ENCODE data around the gene PLXNB1.

The PLXNB1 gene

GRCh38 chr3:48417529-48418108, 12.3 kb downstream of the PLXNB1 start:
- no peak for DNase-seq (ENCODE audit: low spot score)

GRCh38 chr3:48416546-48416945, 13.3 kb downstream of the PLXNB1 start:
- no peak for DNase-seq (ENCODE audit: low spot score)

GRCh38 chr3:48416091-48416505, 13.8 kb downstream of the PLXNB1 start:
- DNase-seq (ENCODE audit: low spot score), result no peak

GRCh38 chr3:48415251-48415953, 14.5 kb downstream of the PLXNB1 start:
- DNase-seq (ENCODE audit: low spot score), result no peak

- no peak for DNase-seq (ENCODE audit: low spot score)
These were observed 15.3 kb downstream of the PLXNB1 start for GRCh38 chr3:48414376-48415250.

GRCh38 chr3:48413611-48414010, 16.3 kb downstream of the PLXNB1 start:
- no peak for DNase-seq (ENCODE audit: low spot score)

GRCh38 chr3:48413086-48413485, 16.8 kb downstream of the PLXNB1 start:
- DNase-seq (ENCODE audit: low spot score), result no peak

- DNase-seq (ENCODE audit: low spot score), result no peak
These were observed 17.4 kb downstream of the PLXNB1 start for GRCh38 chr3:48412375-48413001.

- no peak for DNase-seq (ENCODE audit: low spot score)
These were observed 18.1 kb downstream of the PLXNB1 start for GRCh38 chr3:48411606-48412374.

- DNase-seq (ENCODE audit: low spot score), result no peak
These were observed 18.8 kb downstream of the PLXNB1 start for GRCh38 chr3:48411041-48411588.

- no peak for DNase-seq (ENCODE audit: low spot score)
These were observed 19.5 kb downstream of the PLXNB1 start for GRCh38 chr3:48410205-48411040.

GRCh38 chr3:48409291-48410201, 20.3 kb downstream of the PLXNB1 start:
- DNase-seq (ENCODE audit: low spot score), result no peak

GRCh38 chr3:48408823-48409281, 21.0 kb downstream of the PLXNB1 start:
- no peak for DNase-seq (ENCODE audit: low spot score)

GRCh38 chr3:48407542-48408099, 22.3 kb downstream of the PLXNB1 start:
- DNase-seq (ENCODE audit: low spot score), result no peak

- no peak for DNase-seq (ENCODE audit: low spot score)
These were observed 23.1 kb downstream of the PLXNB1 start for GRCh38 chr3:48406443-48407431.

GRCh38 chr3:48405971-48406370, 23.9 kb downstream of the PLXNB1 start:
- no peak for DNase-seq (ENCODE audit: low spot score)

- no peak for DNase-seq (ENCODE audit: low spot score)
These were observed 24.5 kb downstream of the PLXNB1 start for GRCh38 chr3:48405343-48405881.
